ENCODE results near the gene DDX46. TPM values are rescaled to one million over a fixed set of nuclear protein-coding genes. Genes with fewer than 3 reads are reported as not detected.

The DDX46 gene
- total RNA-seq, 1 donor from 2014 or later = 73.2 TPM

- Mint-ChIP-seq H3K4me3 (ENCODE audit: low read depth) (no peak overlapping the region), H3K36me3 (ENCODE audit: insufficient read depth) (peaks cover 17% of the 10 kb centered on the region), H3K27me3 (no peaks in the 10 kb centered on the region), H3K9me3 (ENCODE audit: low read depth) (no peaks in the 10 kb centered on the region), H3K27ac (no peak overlapping the region), H3K4me1 (ENCODE audit: low read depth) (no peaks in the 10 kb centered on the region)
- no peak for TF ChIP-seq CTCF (IDR thresholded peaks at IDR 0.05; ENCODE audit: unreplicated experiment)
- DNase-seq (ENCODE audit: low spot score, unreplicated experiment) = no peak
Observed at GRCh38 chr5:134818776-134819175, 60.2 kb downstream of the DDX46 start.

- TF ChIP-seq CTCF (IDR thresholded peaks at IDR 0.05; ENCODE audit: unreplicated experiment) = no peak
- Mint-ChIP-seq H3K27ac (no peak overlapping the region), H3K9me3 (ENCODE audit: low read depth) (no peaks in the 10 kb centered on the region), H3K4me3 (ENCODE audit: low read depth) (no peak overlapping the region), H3K4me1 (ENCODE audit: low read depth) (no peaks in the 10 kb centered on the region), H3K36me3 (ENCODE audit: insufficient read depth) (peaks cover 15% of the 10 kb centered on the region), H3K27me3 (no peaks in the 10 kb centered on the region)
- DNase-seq (ENCODE audit: low spot score, unreplicated experiment) = no peak
Observed at GRCh38 chr5:134819407-134819963, 60.9 kb downstream of the DDX46 start.

- no peak overlapping the region for H3K27ac Mint-ChIP-seq
- DNase-seq (ENCODE audit: low spot score, unreplicated experiment) = no peak
- no peaks in the 10 kb centered on the region for H3K4me1 Mint-ChIP-seq (ENCODE audit: low read depth)
- H3K4me3 Mint-ChIP-seq (ENCODE audit: low read depth) = no peak overlapping the region
- no peaks in the 10 kb centered on the region for H3K27me3 Mint-ChIP-seq
- no peaks in the 10 kb centered on the region for H3K9me3 Mint-ChIP-seq (ENCODE audit: low read depth)
- peaks cover 13% of the 10 kb centered on the region for H3K36me3 Mint-ChIP-seq (ENCODE audit: insufficient read depth)
- TF ChIP-seq CTCF (IDR thresholded peaks at IDR 0.05; ENCODE audit: unreplicated experiment) = no peak
Observed at GRCh38 chr5:134821841-134822240, 63.3 kb downstream of the DDX46 start.

- DNase-seq (ENCODE audit: low spot score, unreplicated experiment) = no peak
- Mint-ChIP-seq H3K9me3 (ENCODE audit: low read depth) (no peaks in the 10 kb centered on the region), H3K4me1 (ENCODE audit: low read depth) (no peaks in the 10 kb centered on the region), H3K4me3 (ENCODE audit: low read depth) (no peak overlapping the region), H3K36me3 (ENCODE audit: insufficient read depth) (peaks cover 8% of the 10 kb centered on the region), H3K27me3 (no peaks in the 10 kb centered on the region), H3K27ac (no peak overlapping the region)
- TF ChIP-seq CTCF (IDR thresholded peaks at IDR 0.05; ENCODE audit: unreplicated experiment) = no peak
Observed at GRCh38 chr5:134824681-134825080, 66.1 kb downstream of the DDX46 start.

- no peak overlapping the region for H3K27ac Mint-ChIP-seq
- no peak for TF ChIP-seq CTCF (IDR thresholded peaks at IDR 0.05; ENCODE audit: unreplicated experiment)
Observed at GRCh38 chr5:134825212-134825611, 66.6 kb downstream of the DDX46 start.

More at GRCh38 chr5:134825212-134825611, 66.6 kb downstream of the DDX46 start:
- Mint-ChIP-seq H3K27me3 (no peaks in the 10 kb centered on the region), H3K4me3 (ENCODE audit: low read depth) (no peak overlapping the region), H3K9me3 (ENCODE audit: low read depth) (no peaks in the 10 kb centered on the region), H3K36me3 (ENCODE audit: insufficient read depth) (peaks cover 7% of the 10 kb centered on the region), H3K4me1 (ENCODE audit: low read depth) (no peaks in the 10 kb centered on the region)
- DNase-seq (ENCODE audit: low spot score, unreplicated experiment) = no peak

All from progenitor cell of endocrine pancreas (in vitro differentiated cells).